Kasumi-1 (cell line): ENCODE measurements around the gene FNBP1L.
"Not testable (repeated sequence)": the region's sequence is repeated elsewhere in the genome, so short reads cannot be mapped to it uniquely, and the experiment has no call there.

Experiments used
- DNase-seq, 2 experiments: peaks; one replicate each; lab custom pipeline; 2025; lab: John Stamatoyannopoulos, UW

FNBP1L gene

DNA sequence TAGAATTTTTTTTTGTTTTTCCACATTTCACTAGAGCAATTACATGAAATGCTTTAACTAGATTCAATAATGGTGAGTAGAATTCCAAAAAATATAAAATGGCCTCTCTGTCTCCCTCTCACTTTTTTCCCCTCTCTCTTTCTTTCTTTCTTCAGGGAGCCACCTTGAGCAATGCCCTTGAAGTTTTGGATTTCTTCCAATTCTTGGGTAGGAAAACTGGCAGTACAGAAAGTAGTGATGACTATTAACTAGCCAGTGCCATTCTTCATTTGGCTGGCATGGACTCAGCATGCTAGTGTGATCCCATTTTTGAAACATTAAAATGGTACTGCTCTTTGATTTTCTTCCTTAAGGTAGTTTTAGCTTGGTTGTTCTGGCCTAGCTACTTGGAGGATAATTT, 4.5 kb upstream of the FNBP1L start:
- no peak for DNase-seq

DNA sequence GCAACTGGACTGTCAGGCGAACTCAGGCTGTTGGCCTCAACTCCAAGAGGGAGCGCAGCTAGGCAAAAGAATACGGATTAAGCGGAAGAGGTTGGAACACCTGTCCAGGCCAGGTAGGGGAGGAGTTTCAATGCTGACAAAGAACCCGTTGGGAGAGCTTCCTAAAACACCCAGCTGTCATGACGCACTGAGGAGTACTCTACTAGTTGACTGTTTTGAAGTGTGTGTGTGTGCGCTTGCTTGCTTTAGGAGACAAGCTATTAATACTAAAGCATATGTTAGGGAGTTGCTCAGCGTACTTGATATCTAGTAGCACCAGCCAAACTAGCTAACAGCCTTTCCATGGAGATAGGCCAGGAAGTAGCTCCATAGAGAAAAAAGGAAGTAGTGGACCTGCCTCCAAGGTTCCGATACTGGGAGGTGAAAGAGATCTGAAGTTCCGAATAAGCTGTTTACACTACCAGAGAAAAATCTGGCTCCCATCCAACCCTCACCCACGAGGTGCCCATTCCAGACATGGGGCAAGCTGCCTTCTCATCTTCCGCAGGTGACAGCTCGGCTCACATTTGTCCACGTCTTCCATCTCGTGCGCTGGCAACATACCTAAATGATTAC, 974 bp upstream of the FNBP1L start:
- DNase-seq: peak; percentile 41 to 59

DNA sequence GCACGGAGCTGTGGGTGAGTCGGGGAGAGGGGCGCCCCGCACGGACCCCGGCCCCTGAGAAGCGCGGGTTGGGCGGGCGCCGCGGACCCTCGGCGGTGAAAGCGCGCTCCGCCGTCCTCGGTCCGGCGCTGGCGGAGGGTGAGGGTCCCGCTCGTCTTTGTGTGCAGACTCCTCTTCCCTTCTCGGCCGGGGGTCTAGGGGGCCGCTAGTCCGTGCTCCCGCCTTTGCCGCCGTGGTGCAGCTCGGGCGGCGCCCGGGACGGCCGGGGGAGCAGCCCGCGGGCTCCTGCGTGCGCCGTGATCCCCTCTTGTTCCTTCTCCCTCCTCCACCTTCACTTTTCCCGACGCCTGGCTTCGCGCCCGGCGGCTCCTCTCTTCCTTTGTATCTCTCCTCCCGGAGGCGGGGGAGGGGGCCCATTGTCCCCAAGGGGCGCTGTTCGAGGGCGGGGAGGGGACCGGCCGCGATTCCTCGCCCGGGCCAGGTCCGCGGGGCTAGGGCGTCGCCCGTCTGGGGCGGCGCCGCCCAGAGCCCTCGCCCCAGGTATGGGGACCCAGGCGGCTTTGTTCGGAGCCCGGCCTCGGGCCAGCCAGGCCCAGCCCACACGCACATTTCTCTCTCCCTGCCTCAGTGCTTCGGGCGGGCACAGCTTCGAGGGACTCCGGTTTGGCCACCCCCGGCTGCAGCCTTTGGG, 519 bp downstream of the FNBP1L start:
- peak; percentile 20 to 34 for DNase-seq

DNA sequence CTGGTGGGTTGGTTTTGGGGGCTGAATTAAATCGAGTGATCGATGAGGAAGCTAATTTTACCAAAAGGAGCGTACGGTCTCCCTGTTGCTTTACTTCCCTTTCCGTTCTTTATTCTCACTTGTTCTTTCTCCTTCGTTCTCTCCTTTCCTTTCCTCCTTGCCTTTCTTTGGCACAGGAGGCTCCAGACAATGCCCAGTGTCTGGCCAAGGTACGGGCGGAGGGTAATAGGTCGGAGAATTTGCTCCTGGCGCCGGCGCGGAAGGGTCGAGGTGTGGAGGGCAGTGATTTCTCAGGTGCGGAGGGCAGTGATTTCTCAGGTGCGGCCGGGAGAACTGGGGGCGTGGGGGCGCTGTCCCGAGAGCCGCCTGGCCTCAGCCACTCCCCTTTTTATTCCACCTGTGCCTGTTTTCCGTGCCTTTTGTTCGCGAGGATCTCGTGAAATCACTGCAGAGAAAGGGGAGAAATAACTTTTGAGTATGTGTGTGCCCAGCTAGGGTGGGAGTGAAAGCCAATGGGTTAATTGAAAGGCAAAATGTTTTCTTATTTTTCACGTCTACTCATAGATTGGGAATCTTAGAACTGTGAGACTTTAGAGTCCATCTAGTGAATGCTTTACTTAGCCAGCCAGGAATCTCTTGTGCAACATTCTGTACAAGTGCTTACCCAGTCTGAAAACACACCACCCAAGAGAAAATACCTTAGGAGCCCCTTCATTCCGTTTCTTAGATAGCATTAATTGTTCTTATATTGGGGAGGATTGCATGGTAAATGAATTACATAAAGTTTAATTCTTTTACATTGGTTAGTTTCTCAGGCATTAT, 1.3 kb downstream of the FNBP1L start:
- peak; percentile 16 to 20 for DNase-seq

DNA sequence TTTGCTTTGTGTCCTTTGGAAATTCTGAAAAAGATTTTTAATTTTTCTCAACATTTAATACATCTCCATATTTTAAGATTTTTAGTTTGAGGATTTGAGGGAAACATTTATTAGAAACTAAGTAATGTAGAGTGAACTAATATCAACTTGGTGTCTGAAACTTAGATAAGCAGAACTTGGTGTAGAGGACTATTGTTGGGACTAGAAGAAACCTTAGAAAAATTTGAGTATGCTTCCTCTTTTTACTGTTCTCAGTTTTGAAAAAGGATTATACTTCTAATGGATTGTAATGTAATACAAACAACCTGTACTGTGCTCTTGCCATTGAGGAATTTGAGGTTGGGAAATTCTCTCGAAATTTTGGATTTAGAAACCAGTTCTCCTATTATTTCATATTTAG, 2.4 kb downstream of the FNBP1L start:
- DNase-seq: peak; percentile 57 to 82

DNA sequence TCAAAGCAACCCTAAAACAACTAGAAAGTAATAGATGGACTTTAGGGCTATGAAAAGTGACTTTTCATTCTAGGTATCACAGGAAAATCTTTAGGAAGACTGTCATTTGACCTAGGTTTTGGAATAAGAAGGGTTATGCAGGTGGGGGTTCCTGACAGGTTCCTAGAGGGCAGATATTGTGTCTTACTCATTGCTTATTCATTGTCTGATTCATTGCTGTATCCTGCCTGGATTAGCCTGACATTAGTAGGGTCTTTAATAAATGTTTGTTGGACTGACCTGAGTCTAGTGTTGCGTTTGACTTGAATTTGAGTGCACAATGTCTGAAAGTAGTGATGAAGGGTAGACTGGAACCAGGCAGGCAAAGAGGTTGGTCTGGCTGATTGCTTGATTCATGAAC, 6.0 kb downstream of the FNBP1L start:
- no peak for DNase-seq

DNA sequence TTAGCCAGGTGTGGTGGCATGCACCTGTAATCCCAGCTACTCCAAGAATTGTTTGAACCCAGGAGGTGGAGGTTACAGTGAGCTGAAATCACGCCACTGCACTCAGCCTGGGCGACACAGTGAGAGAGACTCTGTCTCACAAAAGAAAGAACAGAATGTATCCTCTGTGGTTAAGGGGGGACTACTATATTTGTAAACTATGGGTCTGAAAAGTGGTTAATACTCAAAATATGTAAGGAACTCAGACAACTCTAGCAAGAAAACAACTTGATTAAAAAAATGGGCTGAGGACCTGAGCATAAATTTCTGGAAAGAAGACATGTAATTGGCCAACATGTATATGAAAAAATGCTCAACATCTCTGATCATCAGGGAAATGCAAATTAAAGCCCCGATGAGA, 11.2 kb downstream of the FNBP1L start:
- no peak for DNase-seq

DNA sequence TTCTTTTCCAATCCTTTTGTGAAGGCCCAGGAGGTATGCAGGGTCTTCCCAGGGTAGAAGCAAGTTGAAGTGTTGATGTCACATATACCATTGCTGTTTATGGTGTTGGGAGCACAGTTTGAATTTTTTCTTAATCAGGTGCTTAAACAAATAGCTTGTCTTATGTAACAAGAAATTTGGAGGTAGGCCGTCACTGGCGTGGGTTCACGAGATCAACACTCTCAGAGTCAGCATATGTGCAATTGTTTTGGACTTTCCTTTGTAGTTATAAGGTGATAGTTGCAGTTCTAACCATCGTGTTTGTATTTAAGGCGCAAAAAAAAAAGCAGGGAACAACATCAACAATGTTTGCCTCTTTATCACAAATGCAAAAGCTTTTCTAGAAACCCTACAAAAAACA, 13.3 kb downstream of the FNBP1L start:
- DNase-seq: no peak

DNA sequence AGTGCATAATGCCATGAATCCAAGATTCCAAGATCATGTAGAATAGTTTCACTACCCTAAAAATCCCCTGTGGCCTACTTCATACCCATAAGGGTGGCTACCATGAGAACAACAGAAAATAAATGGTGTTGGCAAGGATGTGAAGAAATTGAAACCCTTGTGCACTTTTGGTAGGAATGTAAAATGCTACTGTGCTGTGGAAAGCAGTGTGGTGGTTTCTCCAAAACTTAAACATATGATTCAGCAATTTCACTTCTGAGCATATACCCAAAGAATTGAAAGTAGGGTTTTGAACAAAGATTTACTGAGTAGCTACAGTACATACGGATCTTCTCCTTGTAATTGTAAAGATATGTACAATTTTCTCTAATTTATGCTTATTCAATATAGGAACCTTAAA, 16.0 kb downstream of the FNBP1L start:
- DNase-seq: no peak

DNA sequence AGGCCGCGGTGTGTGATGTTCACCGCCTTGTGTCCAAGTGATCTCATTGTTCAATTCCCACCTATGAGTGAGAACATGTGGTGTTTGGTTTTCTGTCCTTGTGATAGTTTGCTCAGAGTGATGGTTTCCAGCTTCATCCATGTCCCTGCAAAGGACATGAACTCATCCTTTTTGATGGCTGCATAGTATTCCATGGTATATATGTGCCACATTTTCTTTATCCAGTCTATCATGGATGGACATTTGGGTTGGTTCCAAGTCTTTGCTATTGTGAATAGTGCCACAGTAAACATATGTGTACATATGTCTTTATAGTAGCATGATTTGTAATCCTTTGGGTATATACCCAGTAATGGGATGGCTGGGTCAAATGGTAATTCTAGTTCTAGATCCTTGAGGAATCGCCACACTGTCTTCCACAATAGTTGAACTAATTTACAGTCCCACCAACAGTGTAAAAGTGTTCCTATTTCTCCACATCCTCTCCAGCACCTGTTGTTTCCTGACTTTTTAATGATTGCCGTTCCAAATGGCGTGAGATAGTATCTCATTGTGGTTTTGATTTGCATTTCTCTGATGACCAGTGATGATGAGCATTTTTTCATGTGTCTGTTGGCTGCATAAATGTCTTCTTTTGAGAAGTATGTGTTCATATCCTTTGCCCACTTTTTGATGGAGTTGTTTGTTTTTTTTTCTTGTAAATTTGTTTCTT, 17.6 kb downstream of the FNBP1L start:
- not testable (repeated sequence) for DNase-seq

DNA sequence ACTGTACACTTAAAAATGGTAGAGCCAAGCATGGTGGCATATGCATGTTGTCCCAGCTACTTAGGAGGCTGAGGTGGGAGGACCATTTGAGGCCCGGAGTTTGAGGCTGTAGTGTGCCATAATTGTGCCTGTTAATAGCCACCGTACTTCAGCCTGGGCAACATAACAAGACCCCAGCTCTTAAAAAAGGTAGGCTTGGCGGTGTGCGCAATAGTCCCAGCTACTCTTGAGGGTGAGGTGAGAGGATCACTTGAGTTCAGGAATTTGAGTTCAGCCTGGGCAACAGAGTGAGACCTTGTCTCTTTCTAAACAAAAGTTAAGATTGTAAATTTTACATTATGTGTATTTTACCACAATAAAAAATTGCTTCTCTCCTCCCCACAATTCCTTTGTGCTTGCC, 19.7 kb downstream of the FNBP1L start:
- DNase-seq: no peak

DNA sequence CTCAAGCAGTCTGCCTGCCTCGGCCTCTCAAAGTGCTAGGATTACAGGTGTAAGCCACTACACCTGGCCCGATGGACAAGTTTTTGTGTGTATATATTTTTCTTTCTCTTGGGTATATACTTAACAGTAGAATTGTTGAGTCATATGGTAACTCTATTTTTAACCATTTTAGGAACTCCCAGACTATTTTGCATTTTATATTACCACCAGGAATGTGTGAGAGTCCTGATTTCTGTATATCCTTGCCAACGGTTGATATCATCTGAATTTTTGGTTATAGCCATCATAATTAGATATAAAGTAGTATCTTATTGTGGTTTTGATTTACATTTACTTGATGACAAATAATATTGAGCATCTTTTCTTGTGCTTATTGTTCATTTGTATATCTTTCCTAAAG, 20.7 kb downstream of the FNBP1L start:
- DNase-seq: no peak

DNA sequence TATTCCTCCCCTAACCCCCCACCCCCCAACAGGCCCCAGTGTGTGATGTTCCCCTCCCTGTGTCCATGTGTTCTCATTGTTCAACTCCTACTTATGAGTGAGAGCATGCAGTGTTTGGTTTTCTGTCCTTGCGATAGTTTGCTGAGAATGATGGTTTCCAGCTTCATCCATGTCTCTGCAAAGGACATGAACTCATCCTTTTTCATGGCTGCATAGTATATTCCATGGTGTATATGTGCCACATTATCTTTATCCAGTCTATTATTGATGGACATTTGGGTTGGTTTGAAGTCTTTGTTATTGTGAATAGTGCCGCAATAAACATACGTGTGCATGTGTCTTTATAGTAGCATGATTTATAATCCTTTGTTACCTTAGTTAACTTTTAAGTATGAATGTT, 21.3 kb downstream of the FNBP1L start:
- not testable (repeated sequence) for DNase-seq

DNA sequence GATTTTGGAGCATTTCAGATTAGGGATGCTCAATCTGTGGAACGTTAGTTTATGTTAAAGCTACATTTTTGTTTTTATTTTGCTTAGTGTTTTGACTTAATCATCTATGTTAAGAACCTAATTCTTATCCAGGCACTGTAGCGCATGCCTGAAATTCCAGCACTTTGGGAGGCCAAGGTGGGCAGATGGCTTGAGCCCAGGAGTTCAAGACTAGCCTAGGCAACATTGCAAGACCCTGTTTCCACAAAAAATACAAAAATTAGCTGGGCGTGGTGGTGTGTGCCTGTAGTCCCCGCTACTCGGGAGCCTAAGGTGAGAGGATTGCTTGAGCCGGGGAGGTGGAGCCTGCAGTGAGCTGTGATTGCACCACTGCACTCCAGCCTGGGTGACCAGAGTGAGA, 23.4 kb downstream of the FNBP1L start:
- DNase-seq: no peak

DNA sequence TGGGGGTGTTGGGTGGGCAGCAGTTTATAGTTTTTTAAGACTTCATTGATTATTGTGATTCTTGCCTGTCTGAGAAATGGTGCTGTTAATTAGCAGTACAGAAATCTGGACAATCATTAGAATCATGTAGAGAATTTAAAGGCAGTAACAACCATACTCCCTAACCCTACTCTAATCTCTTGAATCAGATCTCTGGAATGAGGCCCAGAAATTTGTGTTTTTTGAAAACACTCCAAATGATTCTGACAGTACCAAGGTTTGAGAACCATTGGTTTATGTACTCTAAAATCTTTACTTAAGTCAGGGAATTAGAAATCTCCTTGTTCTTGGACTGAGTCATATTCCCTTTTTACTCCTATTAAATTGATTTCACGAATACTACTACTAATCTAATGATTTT, 24.0 kb downstream of the FNBP1L start:
- DNase-seq: no peak

DNA sequence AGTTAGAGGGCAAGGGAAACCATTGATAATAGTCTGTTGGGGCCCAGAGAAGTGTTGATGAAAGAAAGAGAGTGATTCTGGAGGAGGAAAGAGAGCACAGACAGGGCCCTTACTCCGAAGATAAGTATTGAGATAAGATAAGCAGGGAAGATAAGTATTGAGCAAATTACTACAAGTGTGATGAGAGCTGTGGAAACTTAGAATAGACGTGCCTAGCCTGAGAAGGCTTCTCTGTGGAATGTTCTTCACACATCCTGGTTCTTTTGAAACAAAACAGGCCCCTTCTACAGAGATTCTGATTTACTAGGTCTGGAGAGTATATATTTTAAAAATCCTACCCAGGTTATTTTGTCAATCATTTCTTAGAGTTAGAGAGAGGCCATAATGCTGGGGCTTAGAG, 26.4 kb downstream of the FNBP1L start:
- DNase-seq: no peak

DNA sequence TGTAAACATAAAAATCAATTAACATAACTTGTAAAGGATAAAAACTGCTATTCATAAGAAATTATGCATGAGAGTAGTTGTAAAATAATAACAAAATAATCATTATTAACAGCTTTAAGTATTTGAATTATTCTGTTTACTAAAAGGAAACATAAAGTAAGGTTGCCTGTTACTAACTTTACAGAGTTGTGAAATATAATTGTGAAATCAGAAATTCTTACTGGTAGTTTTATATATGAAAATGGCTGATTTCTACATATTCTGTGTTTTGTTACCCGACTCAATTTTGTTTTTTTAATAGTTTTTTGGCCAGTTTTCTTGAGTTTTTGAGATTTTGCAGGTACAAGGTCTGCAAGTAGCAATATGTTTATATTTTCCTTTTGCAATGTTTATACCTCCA, 27.8 kb downstream of the FNBP1L start:
- DNase-seq: no peak

DNA sequence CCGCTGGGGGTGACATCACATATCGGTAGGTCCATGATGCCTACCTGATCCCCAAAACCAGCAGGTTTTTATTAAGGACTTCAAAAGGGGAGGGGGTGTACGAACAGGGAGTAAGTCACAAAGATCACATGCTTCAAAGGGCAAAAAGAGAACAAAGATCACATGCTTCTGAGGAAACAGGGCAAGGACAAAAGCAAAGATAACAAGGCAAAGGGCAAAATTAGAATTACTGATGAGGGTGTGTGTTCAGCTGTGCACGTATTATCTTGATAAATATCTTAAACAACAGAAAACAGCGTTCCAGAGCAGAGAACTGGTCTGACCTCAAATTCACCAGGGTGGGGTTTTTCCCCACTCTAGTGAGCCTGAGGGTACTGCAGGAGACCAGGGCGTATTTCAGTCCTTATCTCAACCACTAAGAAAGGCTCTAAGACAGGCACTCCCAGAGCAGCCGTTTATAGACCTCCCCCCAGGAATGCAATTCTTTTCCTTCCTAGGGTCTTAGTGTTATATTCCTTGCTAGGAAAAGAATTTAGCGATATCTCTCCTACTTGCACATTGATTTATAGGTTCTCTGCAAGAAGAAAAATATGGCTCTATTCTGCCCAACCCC, 31.3 kb downstream of the FNBP1L start:
- DNase-seq: not testable (repeated sequence)

DNA sequence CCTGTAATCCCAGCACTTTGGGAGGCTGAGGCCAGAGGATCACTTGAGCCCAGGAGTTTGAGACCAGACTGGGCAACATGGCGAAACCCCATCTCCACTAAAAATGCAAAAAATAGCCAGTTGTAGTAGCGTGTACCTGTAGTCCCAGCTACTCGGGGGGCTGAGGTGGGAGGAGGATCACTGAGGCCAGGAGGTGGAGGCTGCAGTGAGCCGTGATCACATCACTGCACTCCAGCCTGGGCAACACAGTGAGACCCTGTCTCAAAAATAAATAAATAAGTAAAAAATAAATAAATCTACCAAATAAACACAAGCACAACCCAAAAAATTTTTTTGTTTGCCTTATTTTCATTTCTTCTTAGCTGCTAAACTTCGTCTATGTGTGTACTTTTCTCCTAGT, 34.0 kb downstream of the FNBP1L start:
- not testable (repeated sequence) for DNase-seq

DNA sequence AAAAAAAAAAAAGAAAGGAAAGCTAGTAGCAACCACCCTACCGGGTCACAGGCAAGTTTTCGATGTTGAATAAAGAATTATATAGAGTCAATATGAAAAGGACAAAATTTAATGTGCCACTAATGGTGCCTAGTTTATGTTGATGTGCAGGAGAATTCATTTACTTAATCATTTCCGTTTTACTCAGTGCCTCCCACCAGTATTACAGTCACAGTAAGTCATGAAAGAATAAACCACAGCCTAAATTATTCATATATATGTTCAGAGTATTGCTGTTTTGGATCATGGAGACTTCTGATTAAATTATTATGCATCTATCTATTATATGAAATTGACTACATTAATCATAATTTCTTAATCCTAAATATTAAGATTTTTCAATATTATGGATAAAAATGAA, 35.3 kb downstream of the FNBP1L start:
- no peak for DNase-seq

DNA sequence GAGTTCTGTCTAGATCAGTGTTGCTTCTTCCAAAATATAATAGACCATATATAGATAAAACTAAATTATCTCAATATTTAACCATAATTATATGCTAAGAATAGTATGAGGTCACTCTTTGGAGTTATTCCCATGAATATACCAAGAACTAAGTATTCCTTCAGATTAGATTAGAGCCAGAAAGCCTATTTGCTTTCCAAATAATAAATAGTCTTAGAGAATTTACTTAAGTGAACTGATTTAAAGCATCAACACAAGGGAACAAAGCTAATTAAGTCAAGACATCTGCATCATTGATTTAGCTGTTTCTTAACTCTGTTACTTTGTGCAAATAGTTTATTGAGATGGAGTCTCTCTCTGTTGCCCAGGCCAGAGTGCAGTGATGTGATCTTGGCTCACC, 35.7 kb downstream of the FNBP1L start:
- DNase-seq: no peak

DNA sequence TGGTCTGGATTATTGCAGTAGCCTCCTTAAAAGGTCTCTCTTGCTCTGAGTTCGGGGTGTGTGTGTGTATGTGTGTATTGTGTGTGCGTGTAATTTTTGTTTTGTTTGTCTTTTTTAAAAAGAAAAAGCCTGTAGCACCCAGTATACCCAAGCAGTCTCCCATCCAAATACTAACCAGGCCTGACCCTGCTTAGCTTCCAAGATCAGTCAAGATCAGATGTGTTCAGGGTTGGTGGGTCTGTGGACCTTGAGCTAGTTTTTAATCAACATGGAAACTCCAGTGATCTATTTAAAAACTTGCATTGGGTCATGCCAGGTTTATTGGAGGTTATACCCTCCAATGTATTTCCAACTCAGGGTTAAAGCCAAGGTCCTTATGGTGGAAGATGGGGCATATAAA, 40.3 kb downstream of the FNBP1L start:
- DNase-seq: no peak
